MCF 10A (cell line): ENCODE measurements around the gene CTU2. TPM values are rescaled to one million over a fixed set of nuclear protein-coding genes. Genes with fewer than 3 reads are reported as not detected.

Experiments
- BruUV-seq: library from RNA; stranded (reverse); fragments of 400-500 nt; replicated peaks from 2 replicates; lab custom pipeline; 2021; lab: Mats Ljungman, UMichigan
- CTCF ChIA-PET: fragments of 300-600 bp; sonication (Branson Sonifier 250); formaldehyde crosslinking; extraction: SDS; loops from one replicate; lab custom pipeline; 2021; ENCODE audit warnings: antibody characterized with exemption, inconsistent platforms; lab: Yijun Ruan, JAX
- POLR2A ChIA-PET: fragments of 300-600, 350-650 bp; sonication (Branson Sonifier 250); formaldehyde crosslinking; extraction: SDS; loops from one replicate; lab custom pipeline; 2020; ENCODE audit warnings: antibody characterized with exemption, inconsistent platforms; lab: Yijun Ruan, JAX
- DNase-seq: peaks from one replicate; pipeline ENCODE4 v3.0.0-alpha.2; 2018; ENCODE audit not compliant: unreplicated experiment
- H3K27ac Mint-ChIP-seq: one replicate; pipeline ENCODE4 v1.8.0; 2022; ENCODE audit warnings: mild to moderate bottlenecking, low read depth, mixed read lengths; ENCODE audit not compliant: unreplicated experiment
- H3K27me3 Mint-ChIP-seq: one replicate; pipeline ENCODE4 v1.8.0; 2022; ENCODE audit warnings: mixed read lengths; ENCODE audit not compliant: insufficient read depth, unreplicated experiment
- H3K36me3 Mint-ChIP-seq: one replicate; pipeline ENCODE4 v1.8.0; 2022; ENCODE audit warnings: mild to moderate bottlenecking, moderate library complexity, mixed read lengths; ENCODE audit not compliant: insufficient read depth, unreplicated experiment
- H3K4me1 Mint-ChIP-seq: one replicate; pipeline ENCODE4 v1.8.0; 2022; ENCODE audit warnings: mixed read lengths; ENCODE audit not compliant: insufficient read depth, unreplicated experiment
- H3K4me3 Mint-ChIP-seq: one replicate; pipeline ENCODE4 v1.8.0; 2022; ENCODE audit warnings: mild to moderate bottlenecking, moderate library complexity, mixed read lengths; ENCODE audit not compliant: unreplicated experiment
- H3K9me3 Mint-ChIP-seq: one replicate; pipeline ENCODE4 v1.8.0; 2022; ENCODE audit warnings: mixed read lengths; ENCODE audit not compliant: unreplicated experiment
- intact Hi-C: fragments of 100-400 bp; cut with micrococcal nuclease; formaldehyde crosslinking; loops from 2 replicates; pipeline ENCODE4 v1.14.1; 2022
- total RNA-seq: library from RNA; stranded (reverse); gene quantifications from 2 replicates; pipeline ENCODE4 v1.2.3, GENCODE V29; 2022
- TF ChIP-seq, protein P1 (sequence below): fragments of 200-600 bp; IDR thresholded peaks from one replicate; pipeline ENCODE4 v1.8.0; 2022; ENCODE audit warnings: antibody characterized with exemption, mild to moderate bottlenecking; ENCODE audit not compliant: unreplicated experiment

CTU2 gene
- total RNA-seq, 1 experiment from 2014 or later: 40.8 TPM

DNA sequence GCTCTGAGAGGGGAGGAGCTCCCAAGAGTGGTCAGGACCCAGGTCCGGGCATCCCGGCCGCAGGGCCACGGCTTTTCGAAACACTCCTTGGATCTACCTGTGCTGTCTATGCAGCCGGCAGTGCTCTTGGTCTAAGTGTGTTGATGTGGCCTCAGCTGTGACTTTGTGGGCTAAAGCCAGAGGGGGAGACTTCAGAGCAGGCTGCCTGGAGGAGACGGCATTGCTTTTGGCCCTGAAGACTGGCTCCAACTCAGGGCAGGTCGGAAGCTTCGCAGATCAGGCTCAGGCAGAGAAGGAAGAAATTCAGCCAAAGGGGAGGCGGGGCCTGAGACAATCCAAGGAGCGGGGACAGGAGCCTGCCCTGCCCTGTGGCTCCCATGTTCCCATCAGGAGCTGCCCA lies 47.3 kb downstream of the CTU2 start:
- BruUV-seq: no TSS peak
- TF ChIP-seq, protein P1, sequence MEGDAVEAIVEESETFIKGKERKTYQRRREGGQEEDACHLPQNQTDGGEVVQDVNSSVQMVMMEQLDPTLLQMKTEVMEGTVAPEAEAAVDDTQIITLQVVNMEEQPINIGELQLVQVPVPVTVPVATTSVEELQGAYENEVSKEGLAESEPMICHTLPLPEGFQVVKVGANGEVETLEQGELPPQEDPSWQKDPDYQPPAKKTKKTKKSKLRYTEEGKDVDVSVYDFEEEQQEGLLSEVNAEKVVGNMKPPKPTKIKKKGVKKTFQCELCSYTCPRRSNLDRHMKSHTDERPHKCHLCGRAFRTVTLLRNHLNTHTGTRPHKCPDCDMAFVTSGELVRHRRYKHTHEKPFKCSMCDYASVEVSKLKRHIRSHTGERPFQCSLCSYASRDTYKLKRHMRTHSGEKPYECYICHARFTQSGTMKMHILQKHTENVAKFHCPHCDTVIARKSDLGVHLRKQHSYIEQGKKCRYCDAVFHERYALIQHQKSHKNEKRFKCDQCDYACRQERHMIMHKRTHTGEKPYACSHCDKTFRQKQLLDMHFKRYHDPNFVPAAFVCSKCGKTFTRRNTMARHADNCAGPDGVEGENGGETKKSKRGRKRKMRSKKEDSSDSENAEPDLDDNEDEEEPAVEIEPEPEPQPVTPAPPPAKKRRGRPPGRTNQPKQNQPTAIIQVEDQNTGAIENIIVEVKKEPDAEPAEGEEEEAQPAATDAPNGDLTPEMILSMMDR: no peak
- Mint-ChIP-seq H3K9me3 (no peaks in the 10 kb centered on the region), H3K4me1 (peaks cover 8% of the 10 kb centered on the region), H3K36me3 (peaks cover 9% of the 10 kb centered on the region), H3K27ac (no peak overlapping the region), H3K4me3 (no peak overlapping the region), H3K27me3 (no peaks in the 10 kb centered on the region)
- CTCF ChIA-PET: interaction anchor here (0.7 to 3.2 kb wide), 4 partner anchors 10 to 32 kb away, joined by 3 to 19 read pairs (median 10); no protein-coding TSS in a partner anchor
- POLR2A ChIA-PET: interaction anchor here (1.4 to 3.5 kb wide), 2 partner anchors 17 to 30 kb away, joined by 4 to 13 read pairs; no protein-coding TSS in a partner anchor
- intact Hi-C loops: no loop called here
- DNase-seq: no peak

DNA sequence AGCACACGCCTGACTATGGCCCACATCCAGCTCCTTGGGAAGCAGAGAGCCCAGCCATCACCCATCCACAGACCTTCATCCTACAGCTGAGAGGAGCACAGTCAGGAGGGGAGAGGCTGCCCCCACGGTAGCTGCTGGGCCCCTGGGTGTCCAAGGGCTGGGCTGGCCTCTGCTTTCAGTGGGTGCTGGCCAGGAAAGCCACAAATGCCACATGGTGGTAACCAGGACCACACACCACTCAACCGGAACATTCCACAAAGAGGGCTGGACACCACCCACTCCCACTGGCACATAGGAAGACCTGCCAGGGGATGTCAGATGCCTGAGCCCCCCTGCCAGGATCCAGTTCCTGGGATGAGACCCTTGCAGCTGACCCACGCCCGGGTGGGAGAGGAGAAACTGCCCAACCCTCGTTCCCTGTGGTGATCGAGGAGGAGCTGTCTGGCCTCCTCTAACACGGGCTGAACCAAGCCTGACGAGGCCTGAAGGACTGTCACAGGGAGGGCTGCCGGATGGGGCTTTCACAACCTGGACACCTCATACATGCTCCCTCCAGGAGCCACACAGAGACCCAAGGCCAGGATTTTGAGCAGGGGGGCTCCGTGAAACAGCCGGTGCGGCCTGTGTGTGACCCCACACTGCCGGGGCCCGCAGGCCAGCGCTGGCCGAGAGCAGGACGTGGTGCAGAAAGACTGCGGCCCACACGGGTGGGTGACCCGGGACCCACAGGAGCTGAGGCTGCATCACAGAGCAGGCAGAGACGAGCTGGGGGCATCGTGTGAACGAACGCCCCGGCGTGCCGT lies 48.0 kb downstream of the CTU2 start:
- Mint-ChIP-seq H3K4me1 (peaks cover 8% of the 10 kb centered on the region), H3K27ac (no peak overlapping the region), H3K9me3 (no peaks in the 10 kb centered on the region), H3K4me3 (no peak overlapping the region), H3K36me3 (peaks cover 11% of the 10 kb centered on the region), H3K27me3 (no peaks in the 10 kb centered on the region)
- intact Hi-C loops: no loop called here
- DNase-seq: no peak
- CTCF ChIA-PET: interaction anchor here (0.7 to 3.2 kb wide), 8 partner anchors 11 to 413 kb away, joined by 3 to 19 read pairs (median 6); no protein-coding TSS in a partner anchor
- TF ChIP-seq, protein P1: no peak
- POLR2A ChIA-PET: interaction anchor here (0.7 to 3.5 kb wide), 6 partner anchors 16 to 847 kb away, joined by 3 to 13 read pairs (median 5); partner anchors contain the start of gene PIEZO1
- BruUV-seq: no TSS peak

DNA sequence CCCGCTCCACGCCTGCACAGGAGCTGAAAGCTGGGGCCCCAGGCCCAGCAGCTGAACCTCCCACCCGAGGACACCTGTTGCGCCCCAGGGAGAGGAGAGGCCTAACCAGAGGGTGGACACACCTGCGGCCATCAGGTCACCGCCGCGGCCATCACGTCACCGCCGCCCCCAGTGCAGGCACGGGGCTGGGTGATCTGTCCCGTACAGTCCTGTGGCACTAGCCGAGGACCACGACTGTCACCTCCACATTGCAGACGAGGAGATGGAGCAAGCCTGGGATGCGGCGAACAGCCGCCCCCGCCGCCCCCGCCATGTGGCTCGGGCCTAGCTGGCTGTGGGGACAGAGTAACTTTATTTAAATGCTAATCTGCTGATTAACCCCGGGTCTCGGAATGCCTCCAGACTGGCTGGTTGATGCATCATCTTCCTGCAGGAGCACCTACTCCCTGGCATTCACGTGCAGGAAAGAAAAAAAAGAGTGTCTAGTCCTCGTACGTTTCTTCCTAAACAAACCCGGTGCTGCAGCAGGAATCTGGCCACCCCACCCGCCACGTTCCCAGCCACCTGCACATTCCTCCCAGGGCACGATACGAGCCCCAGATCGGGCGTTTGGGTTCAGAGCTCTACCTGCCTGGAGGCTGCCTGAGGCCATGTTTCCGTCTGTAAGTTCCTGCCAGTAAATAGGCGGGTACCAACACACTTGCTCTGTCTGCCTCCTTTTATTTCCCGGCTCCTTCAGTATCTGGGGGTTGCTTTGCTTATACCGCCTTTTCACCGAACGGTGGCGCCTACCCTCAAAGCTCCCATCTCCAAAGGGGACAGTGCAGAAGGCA lies 48.8 kb downstream of the CTU2 start:
- BruUV-seq: no TSS peak

More for the DNA sequence above, 48.8 kb downstream of the CTU2 start:
- Mint-ChIP-seq H3K27ac (peak overlapping the region; percentile 23), H3K4me3 (peak overlapping the region; percentile 36), H3K4me1 (peaks cover 8% of the 10 kb centered on the region), H3K36me3 (peaks cover 13% of the 10 kb centered on the region), H3K27me3 (no peaks in the 10 kb centered on the region), H3K9me3 (no peaks in the 10 kb centered on the region)
- DNase-seq: peak; percentile 75
- TF ChIP-seq, protein P1: no peak
- ChIA-PET POLR2A (interaction anchor here (0.7 to 3.5 kb wide), 5 partner anchors 18 to 846 kb away, joined by 3 to 13 read pairs (median 6); partner anchors contain the start of gene PIEZO1), CTCF (interaction anchor here (0.5 to 3.2 kb wide), 12 partner anchors 10 to 412 kb away, joined by 3 to 19 read pairs (median 4); partner anchors contain the start of gene APRT)
- intact Hi-C loops: loop anchor here (1.0 kb wide), 1 partner anchor 28 kb away; no protein-coding TSS in a partner anchor
